OCI-LY1 (cell line): Measurements from ENCODE around the gene FAM83G.

Source experiments
- CTCF ChIP-seq: fragments of 200-600 bp; sonication (generic), shearing (Covaris generic); IDR thresholded peaks from 2 replicates; pipeline ENCODE4 v1.5.1; 2017; ENCODE audit warnings: mild to moderate bottlenecking, antibody characterized with exemption, low read length, moderate library complexity, mixed read lengths
- EZH2 ChIP-seq: fragments of 200-600 bp; sonication (generic), shearing (Covaris generic); IDR thresholded peaks from 2 replicates; pipeline ENCODE4 v1.8.0; 2017; ENCODE audit warnings: borderline replicate concordance, mixed run types, mild to moderate bottlenecking, antibody characterized with exemption, low read length, moderate library complexity, mixed read lengths

- TF ChIP-seq EZH2, result no peak
- TF ChIP-seq CTCF, result no peak
Observed at GRCh38 chr17:18987230-18987610, 17.3 kb downstream of the FAM83G start.
